ENCODE results near the gene ADH1C. TPM values are rescaled to one million over a fixed set of nuclear protein-coding genes. Genes with fewer than 3 reads are reported as not detected.

The ADH1C gene
- total RNA-seq, 1 donor from 2014 or later: 21.8 TPM

DNA sequence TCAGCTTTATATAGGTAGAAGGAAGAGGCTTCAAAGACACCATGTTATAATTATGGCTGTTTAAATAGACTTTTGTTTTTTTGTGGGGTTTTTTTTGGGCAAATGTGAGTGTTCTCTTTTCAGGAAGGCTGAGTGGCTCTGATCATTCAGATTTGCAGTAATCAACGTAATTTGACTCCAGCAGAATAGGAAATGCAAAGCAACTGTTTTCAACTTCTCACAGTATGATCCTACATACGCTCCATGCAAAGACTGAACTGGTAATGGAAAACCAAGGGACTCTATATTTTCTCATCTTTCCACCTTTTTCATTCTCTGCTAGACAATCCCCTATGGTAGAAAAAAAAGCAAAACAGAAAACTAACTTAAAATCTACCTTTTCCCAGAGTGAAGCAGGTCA, 42.2 kb downstream of the ADH1C start:
- no peaks in the 10 kb centered on the region for H3K9me3 Mint-ChIP-seq
- DNase-seq (ENCODE audit: extremely low spot score, unreplicated experiment): no peak
- no peaks in the 10 kb centered on the region for H3K4me1 Mint-ChIP-seq (ENCODE audit: unreplicated experiment)
- H3K36me3 Mint-ChIP-seq: no peaks in the 10 kb centered on the region
- TF ChIP-seq, protein P1, sequence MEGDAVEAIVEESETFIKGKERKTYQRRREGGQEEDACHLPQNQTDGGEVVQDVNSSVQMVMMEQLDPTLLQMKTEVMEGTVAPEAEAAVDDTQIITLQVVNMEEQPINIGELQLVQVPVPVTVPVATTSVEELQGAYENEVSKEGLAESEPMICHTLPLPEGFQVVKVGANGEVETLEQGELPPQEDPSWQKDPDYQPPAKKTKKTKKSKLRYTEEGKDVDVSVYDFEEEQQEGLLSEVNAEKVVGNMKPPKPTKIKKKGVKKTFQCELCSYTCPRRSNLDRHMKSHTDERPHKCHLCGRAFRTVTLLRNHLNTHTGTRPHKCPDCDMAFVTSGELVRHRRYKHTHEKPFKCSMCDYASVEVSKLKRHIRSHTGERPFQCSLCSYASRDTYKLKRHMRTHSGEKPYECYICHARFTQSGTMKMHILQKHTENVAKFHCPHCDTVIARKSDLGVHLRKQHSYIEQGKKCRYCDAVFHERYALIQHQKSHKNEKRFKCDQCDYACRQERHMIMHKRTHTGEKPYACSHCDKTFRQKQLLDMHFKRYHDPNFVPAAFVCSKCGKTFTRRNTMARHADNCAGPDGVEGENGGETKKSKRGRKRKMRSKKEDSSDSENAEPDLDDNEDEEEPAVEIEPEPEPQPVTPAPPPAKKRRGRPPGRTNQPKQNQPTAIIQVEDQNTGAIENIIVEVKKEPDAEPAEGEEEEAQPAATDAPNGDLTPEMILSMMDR (conservative IDR thresholded peaks at IDR 0.05): no peak
- no peaks in the 10 kb centered on the region for H3K27me3 Mint-ChIP-seq
- no peak overlapping the region for H3K4me3 Mint-ChIP-seq
- no peak overlapping the region for H3K27ac Mint-ChIP-seq

- Mint-ChIP-seq H3K4me3 (no peak overlapping the region), H3K27ac (no peak overlapping the region), H3K27me3 (no peaks in the 10 kb centered on the region), H3K36me3 (peaks cover 3% of the 10 kb centered on the region), H3K4me1 (ENCODE audit: unreplicated experiment) (no peaks in the 10 kb centered on the region), H3K9me3 (no peaks in the 10 kb centered on the region)
- TF ChIP-seq, protein P1 (conservative IDR thresholded peaks at IDR 0.05): no peak
- DNase-seq (ENCODE audit: extremely low spot score, unreplicated experiment): no peak
Observed at GRCh38 chr4:99305638-99306400, 46.7 kb downstream of the ADH1C start.

- Mint-ChIP-seq H3K27me3 (no peaks in the 10 kb centered on the region), H3K36me3 (peaks cover 6% of the 10 kb centered on the region), H3K4me1 (ENCODE audit: unreplicated experiment) (no peaks in the 10 kb centered on the region), H3K9me3 (peaks cover 4% of the 10 kb centered on the region), H3K27ac (no peak overlapping the region), H3K4me3 (no peak overlapping the region)
- no peak for DNase-seq (ENCODE audit: extremely low spot score, unreplicated experiment)
- TF ChIP-seq, protein P1 (conservative IDR thresholded peaks at IDR 0.05): no peak
Observed at GRCh38 chr4:99301376-99302164, 51.0 kb downstream of the ADH1C start.

GRCh38 chr4:99300934-99301333, 51.6 kb downstream of the ADH1C start:
- DNase-seq (ENCODE audit: extremely low spot score, unreplicated experiment): no peak
- H3K9me3 Mint-ChIP-seq: peaks cover 4% of the 10 kb centered on the region
- no peaks in the 10 kb centered on the region for H3K4me1 Mint-ChIP-seq (ENCODE audit: unreplicated experiment)
- no peak overlapping the region for H3K4me3 Mint-ChIP-seq
- no peaks in the 10 kb centered on the region for H3K27me3 Mint-ChIP-seq
- no peak overlapping the region for H3K27ac Mint-ChIP-seq
- TF ChIP-seq, protein P1 (conservative IDR thresholded peaks at IDR 0.05): no peak
- H3K36me3 Mint-ChIP-seq: peaks cover 6% of the 10 kb centered on the region

- Mint-ChIP-seq H3K4me3 (no peak overlapping the region), H3K27ac (no peak overlapping the region), H3K27me3 (no peaks in the 10 kb centered on the region), H3K9me3 (peaks cover 13% of the 10 kb centered on the region), H3K4me1 (ENCODE audit: unreplicated experiment) (no peaks in the 10 kb centered on the region), H3K36me3 (no peaks in the 10 kb centered on the region)
- TF ChIP-seq, protein P1 (conservative IDR thresholded peaks at IDR 0.05): no peak
- no peak for DNase-seq (ENCODE audit: extremely low spot score, unreplicated experiment)
Observed at GRCh38 chr4:99293357-99293756, 59.2 kb downstream of the ADH1C start.

Data from type B pancreatic cell (in vitro differentiated cells).